ENCODE measurements around the gene AFAP1L2.
A peak's percentile ranks its signal among the peaks of the same experiment; 100 is the strongest.

The AFAP1L2 gene

GRCh38 chr10:114261076-114261475 lies 143.2 kb downstream of the AFAP1L2 start:
- no peak for DNase-seq

- no peak for DNase-seq
Observed at GRCh38 chr10:114260366-114260765, 143.9 kb downstream of the AFAP1L2 start.

GRCh38 chr10:114259824-114260223 lies 144.5 kb downstream of the AFAP1L2 start:
- no peak for DNase-seq

- peak; percentile 72 for DNase-seq
Observed at GRCh38 chr10:114258274-114258840, 145.9 kb downstream of the AFAP1L2 start.

- no peak for DNase-seq
Observed at GRCh38 chr10:114257498-114257897, 146.8 kb downstream of the AFAP1L2 start.

GRCh38 chr10:114256822-114257221 lies 147.5 kb downstream of the AFAP1L2 start:
- DNase-seq = no peak

GRCh38 chr10:114256008-114256765 lies 148.1 kb downstream of the AFAP1L2 start:
- no peak for DNase-seq

GRCh38 chr10:114255227-114255626 lies 149.1 kb downstream of the AFAP1L2 start:
- DNase-seq = no peak

GRCh38 chr10:114252883-114253282 lies 151.4 kb downstream of the AFAP1L2 start:
- no peak for DNase-seq

GRCh38 chr10:114252092-114252491 lies 152.2 kb downstream of the AFAP1L2 start:
- DNase-seq = no peak

- no peak for DNase-seq
Observed at GRCh38 chr10:114250716-114251115, 153.6 kb downstream of the AFAP1L2 start.

- no peak for DNase-seq
Observed at GRCh38 chr10:114250236-114250635, 154.1 kb downstream of the AFAP1L2 start.

- peak; percentile 21 for DNase-seq
Observed at GRCh38 chr10:114246679-114247305, 157.5 kb downstream of the AFAP1L2 start.

GRCh38 chr10:114245121-114245791 lies 159.0 kb downstream of the AFAP1L2 start:
- DNase-seq = peak; percentile 88
